GM21447 (cell line): Measurements from ENCODE around the gene NEURL1B.
A peak's percentile ranks its signal among the peaks of the same experiment; 100 is the strongest.
"Not testable (repeated sequence)": the region's sequence is repeated elsewhere in the genome, so short reads cannot be mapped to it uniquely, and the experiment has no call there.

Experiments
- ATAC-seq: cut with Tn5 transposase; IDR thresholded peaks from one replicate; pipeline ENCODE4 v1.9.1; 2021; ENCODE audit not compliant: unreplicated experiment

Gene NEURL1B, protein sequence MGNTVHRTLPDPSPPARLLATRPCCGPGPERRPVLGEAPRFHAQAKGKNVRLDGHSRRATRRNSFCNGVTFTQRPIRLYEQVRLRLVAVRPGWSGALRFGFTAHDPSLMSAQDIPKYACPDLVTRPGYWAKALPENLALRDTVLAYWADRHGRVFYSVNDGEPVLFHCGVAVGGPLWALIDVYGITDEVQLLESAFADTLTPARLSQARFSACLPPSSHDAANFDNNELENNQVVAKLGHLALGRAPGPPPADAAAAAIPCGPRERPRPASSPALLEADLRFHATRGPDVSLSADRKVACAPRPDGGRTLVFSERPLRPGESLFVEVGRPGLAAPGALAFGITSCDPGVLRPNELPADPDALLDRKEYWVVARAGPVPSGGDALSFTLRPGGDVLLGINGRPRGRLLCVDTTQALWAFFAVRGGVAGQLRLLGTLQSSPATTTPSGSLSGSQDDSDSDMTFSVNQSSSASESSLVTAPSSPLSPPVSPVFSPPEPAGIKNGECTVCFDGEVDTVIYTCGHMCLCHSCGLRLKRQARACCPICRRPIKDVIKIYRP

DNA sequence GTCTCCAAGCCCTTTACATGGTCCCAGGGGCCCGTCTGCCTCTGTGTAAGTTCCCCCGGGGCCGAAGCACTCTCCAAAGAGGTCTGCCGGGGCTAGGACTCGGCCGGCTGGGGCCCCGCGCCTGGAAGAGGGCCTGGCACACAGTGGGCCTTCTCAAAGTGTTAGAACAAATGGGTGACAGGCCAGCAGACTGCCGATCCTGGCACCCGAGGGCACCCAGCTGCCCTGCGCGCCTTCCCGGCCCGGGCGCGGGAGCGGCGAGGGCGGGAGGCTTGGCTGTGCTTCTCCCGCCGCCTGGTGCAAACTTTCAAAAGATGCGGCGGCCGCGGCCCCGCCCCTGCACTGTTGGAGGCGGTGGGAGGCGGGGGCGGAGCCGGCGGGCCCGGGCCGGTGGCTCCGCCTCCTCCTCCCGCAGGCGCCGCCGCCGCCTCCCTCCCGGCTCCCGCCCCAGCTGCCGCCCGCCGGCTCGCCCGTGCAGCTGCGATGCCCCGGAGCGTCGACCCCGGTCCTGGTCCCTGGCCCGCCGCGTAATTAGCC lies at the start of gene NEURL1B:
Gene NEURL1B (plus strand): TSS at position 442 of the 537 bp plus-strand sequence. CDS start 144 bp downstream, outside the sequence.
- peak; percentile 58 for ATAC-seq

DNA sequence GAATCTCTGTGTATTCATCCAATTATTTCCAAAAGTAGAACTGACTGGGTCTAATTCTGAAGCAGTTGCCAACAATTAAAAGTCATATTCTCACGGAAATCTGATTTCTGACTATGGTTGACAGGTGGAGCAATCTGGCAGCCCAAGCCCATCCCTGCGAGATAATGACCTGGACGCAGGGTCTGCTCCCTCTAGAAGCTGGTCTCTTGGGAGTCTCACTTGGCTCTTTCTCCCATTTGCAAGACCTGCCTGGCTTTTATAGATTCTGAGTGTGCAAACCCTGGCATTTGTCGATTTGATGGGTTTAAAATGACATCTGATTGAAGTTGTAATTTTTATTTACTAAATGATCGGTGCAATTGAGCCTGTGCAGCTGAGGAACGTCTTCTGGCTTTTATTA lies 49.4 kb upstream of the NEURL1B start:
- ATAC-seq, result no peak

DNA sequence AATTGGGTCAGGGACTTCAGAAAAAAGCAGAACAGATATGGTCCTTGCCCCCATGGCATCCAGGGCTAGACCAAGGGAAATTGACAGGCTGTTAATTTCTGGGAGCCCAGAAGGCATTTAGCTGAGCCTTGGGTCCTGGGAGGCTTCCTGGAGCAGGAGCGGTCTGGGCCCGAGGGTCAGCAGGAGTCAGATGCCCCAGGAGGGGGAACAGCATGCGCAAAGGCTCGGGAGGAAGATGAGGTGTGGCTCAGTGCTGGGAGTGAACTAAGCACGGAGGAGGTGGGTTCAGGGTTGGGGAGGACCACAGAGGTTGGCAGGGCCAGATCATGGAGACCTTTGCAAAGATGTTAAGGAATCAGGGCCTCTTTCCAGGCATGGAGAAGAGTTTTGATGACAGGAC lies 48.2 kb upstream of the NEURL1B start:
- ATAC-seq, result no peak

DNA sequence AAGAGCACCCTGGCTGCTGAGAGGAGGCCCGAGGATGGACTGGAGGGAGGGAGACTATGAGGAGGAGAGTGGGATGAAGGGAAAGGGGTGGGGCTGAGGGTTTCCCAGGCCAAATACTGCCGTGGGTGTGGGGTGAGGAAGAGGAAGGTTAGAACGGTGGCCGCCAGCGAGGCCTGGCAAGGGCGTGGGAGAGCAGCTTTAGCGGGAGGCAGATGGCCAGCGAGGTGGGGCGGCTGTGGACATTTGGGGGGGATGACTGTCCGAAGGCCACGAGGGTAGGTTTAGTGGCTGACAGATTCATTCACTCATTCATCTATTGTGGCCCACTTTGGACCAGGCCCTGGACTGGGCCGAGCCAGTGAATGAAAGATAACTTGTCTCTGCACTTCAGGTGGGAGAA lies 47.8 kb upstream of the NEURL1B start:
- no peak for ATAC-seq

DNA sequence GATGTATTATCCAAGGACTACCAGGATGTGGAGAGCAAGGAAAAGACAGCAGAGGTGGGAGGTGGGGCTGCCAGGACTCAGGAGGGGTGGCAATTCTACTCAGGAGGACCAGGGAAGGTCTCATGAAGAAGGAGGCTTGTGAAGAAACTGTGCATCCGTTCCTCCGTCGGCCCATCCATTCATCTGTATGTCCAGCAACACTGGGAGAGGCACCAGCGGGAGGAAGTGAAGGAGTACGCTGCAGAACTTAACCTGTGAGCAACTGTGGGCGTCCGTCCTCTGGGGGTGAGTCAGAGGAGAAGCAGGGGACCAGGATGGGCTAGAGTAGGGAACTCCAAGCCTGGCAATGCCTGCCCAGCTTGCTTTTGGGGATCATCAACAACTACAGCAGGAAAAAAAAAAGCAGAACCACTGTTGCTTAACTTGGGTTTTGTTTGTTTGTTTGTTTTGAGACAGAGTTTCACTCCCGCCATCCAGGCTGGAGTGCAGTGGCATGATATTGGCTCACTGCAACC lies 47.3 kb upstream of the NEURL1B start:
- no peak for ATAC-seq

DNA sequence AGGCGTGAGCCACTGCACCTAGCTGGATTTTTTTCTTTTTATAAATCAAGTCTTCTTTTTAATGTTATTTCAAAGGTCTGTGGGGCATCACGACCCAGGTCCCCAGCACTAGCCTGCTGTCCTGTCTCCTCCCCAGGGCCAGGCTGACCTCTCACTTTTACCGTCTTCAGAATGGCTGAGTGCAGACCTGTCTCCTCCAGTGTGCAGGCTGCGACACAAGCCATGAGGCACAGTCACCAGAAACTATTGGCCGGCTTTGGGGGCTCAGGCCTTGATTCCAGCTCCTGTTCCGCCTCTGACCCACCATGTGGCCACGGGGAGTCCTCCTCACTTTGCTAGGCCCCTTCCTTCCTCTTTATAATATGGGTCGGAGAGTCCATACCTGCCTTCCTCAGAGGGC lies 46.6 kb upstream of the NEURL1B start:
- no peak for ATAC-seq

DNA sequence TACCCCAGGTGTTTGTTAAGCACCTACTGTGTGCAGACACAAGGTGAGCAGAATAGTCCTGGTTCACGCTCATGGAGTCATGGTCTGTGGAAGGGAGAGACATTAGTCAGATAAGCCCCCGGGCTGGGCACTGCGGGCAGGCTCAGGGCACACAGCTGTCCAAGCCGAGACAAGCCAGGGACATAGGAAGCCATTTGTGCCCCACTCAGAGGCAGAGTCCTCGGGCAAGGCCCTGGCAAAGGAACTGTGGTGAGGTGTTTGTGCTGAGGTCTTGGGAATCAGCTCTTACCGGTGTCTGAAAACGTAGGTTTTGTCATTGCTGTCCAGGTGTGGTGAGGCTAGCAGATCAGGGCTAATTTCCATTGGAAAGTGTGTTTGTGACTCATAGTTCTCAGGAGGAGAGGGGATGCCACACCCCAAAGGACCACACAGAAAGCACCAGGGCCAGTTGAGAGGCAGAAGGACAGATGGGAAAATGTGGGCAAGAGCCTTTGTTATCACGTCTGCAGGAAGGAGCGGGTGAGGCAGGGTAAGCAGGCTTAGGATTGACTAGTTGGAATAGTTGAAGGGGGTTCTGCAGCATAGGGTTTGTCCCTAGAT lies 46.1 kb upstream of the NEURL1B start:
- ATAC-seq, result no peak

DNA sequence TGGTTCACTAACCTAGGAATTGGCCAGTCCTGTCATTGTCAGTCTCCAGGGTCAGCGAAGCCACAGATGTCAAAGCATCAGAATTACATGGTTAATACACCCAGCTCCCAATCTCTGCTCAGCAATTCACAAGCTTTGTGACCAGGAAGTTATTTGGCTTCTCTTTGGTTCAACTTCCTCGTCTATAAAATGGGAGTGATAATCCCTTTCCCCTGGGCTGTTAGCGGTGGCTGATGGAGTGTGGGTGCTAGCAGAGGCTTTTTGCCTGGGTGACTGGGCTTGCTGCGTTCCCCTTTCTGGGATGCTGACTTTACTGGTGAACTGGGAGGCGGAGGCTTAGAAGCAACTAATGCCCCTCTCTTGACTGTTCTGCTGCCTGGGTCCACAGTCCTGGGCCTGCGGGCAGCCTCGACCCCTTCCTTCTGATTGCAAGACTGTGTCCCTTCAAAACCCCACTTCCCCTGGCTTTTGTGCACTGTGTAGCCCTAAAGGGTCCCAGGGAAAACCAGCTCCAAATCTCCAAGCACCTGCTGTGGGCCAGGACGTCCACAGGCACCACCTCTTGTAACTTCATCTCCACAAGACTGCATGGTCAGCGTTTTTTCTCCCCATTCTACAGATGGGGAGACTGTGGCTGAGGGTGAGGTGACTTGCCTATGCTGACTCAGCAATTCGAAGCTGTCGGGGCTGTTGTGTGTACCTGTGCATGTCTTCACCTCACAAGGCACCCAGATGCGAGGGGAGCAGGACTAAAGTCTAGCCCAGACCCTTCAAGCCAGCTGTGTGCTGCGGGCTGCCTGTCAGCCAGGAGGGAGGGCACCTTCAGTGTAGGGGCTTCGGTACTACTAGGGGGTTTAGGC lies 45.2 kb upstream of the NEURL1B start:
- ATAC-seq, result no peak

DNA sequence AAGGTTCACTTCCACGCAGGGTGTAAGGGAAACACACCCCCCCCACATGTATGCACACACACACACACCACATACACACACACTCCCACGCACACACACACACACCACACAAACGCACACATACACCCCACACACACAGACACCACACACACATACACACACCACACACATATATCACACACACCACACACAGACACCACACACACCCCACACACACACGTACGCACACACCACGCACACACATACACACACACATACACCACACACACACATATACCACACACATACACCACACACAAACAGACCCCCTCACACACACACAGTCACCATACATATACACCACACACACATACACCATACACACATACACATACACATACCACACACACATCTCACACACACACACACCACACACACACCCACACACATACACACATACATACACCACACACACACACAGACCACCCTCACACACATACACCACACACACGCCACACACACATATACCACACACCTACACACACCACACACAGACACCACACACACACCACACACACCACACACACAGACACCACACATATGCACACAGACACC lies 44.3 kb upstream of the NEURL1B start:
- ATAC-seq, result no peak

DNA sequence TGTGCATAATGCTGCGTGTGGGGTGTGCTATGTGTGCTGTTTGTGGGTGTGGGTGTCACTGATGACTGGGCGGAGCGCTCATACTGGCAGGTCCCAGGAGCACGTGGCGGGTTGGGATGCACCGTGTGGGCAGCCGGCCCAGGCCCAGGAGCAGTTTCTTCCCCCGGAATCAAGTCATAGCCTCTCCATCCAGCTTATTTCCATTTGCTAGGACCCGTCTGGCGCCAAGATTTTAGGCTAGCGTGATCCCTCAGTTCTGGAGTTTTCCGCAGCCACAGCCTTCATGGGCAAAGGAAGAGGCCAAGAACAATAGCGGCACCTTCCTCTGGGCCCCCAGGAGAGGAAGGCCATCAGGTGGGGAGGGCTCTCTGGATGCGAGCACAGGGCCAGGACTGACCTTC lies 43.3 kb upstream of the NEURL1B start:
- no peak for ATAC-seq

DNA sequence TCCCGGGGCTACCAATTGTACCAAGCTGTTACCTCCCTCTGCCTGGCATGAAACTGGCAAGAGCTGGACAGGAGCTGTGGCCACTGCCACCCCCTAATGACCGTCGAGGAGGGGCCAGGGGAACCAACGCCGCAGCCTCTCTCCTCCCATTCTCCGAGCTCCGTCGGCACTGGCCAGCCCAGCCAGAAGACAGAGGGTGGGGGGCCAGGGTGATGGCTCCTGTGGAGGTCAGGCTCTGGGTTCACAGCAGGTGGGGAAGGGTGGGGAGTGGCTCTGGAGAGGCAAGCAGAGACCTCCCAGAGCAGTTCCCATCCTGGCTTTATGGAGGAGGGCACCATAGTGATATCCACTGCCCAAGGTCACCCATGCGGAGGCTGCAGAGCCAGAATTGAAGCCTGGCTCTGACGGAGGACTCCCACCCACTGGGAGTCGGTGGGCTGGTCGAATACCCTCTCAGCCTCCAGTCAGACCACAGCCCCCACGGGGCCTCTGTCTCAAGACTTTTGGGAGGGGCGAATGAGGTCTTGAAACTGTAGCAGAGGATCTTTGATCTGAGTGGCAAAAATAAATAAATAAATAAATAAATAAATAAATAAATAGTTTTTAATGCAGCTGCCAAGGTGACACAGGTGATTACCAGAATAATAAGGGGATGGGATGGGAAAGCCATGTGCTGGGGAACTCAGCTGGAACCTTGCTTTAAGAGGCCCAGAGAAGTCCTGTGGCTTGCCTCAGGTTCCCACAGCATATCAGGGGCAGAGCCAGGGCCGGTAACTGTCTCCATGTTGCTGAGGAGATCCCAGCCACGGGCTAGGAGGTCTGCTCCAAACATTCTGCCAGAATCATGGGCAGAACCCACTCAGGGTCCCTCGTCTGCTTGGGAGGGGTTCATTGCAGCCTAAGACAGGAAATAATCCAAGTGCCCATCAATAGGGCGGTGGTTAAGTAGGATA lies 42.5 kb upstream of the NEURL1B start:
- no peak for ATAC-seq

DNA sequence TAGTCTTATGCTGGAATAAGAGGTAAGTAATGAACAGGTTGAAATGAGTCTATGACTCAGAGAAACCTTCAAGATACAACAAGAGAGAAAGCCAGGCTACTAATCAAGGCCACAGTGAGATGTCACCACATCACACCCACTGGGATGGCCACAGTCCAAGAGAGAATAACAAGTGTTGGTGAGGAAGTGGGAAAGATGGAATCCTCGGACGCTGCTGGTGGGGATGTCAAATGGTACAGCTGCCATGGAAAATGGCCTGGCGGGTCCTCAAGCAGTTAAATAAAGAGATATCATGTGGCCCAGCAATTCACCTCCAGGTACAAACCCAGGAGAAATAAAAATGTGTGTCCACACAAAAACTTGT lies 41.9 kb upstream of the NEURL1B start:
- ATAC-seq, result no peak

DNA sequence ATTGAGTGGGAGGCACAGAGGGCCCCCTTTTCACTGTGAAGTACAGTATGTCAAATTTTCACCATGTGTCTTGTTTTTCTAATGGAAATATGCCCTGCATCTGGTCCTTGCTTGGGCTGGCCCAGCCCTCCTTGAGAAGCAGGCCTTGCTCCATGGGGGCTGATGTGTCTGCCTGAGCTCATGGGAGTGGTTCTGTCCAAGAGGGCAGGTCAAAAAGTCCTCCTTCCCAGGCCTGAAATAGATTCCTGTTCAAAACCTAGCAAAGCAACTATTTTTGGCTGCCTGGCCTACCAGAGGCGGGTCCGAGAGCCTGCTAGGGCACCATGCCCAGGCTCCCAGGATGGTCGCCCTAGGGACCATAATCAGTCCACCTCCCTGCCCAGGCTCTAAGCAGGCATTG lies 40.5 kb upstream of the NEURL1B start:
- no peak for ATAC-seq

DNA sequence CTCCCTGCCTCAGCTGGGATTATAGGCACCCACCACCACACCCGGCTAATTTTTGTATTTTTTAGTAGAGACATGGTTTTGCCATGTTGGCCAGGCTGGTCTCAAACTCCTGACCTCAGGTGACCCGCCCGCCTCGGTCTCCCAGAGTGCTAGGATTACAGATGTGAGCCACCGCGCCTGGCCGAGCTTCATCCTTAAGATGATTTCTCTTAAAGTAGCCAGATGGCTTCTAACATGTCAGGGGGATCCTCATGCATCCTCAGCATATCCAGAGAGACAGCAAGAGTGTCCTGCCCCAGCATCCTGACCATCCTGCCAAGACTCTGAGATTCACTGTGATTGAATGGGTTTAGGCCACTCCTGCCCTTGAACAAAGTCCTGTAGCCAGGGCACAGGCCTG lies 39.5 kb upstream of the NEURL1B start:
- ATAC-seq, result not testable (repeated sequence)

DNA sequence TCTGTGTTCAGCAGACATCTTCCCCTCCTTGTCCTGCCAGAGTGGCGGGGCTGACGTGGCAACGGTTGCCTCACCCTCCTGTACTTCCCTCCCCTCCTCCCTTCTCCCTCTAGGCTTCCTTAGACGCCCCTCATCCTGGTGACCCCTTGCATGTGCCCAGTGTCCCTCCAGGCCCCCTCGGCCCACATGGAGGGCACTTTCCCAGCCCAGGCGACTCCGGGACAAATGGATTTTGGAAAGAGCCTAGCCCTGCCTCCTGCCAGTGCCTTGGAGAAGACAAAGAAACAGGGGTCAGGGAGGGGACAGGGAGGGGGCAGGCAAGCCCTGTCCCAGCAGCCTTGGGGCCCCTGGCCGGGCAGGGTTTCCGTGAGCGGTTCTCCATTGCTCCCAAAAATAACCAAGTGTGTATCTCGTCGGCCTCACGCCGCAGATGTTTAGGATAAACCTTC lies 38.3 kb upstream of the NEURL1B start:
- ATAC-seq, result no peak

DNA sequence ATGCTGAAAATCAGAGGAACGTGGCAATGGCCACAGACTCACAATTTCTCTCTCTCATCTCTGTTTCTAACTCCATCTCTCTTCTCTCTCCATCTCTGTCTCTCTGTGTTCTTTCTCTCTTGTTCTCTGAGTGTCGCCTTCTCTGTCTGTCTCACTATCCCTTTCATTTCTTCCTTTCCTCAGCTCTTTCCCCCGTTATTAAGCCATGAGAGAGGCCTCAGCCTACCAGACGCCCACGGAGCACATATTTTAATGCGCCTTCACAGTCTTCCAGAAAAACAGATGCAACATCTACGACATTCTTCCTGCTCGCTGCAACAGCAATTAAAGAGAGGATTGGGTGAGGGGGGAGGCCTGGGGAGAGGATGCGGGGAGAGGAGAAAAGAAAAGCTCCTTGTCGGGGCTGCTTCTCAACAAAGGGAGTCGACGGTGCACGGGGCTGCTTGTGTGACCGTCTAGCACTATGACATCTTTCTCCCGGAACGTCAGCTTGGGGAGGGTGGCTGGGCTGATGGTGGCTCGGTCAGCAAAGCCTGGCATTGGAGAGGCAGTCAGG lies 37.7 kb upstream of the NEURL1B start:
- no peak for ATAC-seq

DNA sequence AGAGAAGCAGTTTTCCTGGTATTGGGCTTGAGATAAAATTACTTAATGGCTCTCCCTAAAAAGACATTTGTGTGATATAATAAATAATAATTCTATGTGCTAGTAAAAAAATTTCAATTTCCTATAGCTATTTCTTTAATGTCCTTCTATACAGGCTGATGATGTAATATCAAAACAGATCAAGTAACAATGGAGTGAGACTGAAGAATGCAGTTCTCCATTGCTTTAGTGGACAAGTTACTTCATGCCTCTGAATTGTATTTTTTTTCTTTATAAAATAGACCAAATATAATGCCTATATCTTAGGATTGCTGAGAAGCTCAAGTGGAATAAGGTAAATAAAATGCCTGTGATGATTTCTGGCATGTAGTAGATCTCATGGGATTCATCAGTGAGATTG lies 35.6 kb upstream of the NEURL1B start:
- ATAC-seq, result no peak

DNA sequence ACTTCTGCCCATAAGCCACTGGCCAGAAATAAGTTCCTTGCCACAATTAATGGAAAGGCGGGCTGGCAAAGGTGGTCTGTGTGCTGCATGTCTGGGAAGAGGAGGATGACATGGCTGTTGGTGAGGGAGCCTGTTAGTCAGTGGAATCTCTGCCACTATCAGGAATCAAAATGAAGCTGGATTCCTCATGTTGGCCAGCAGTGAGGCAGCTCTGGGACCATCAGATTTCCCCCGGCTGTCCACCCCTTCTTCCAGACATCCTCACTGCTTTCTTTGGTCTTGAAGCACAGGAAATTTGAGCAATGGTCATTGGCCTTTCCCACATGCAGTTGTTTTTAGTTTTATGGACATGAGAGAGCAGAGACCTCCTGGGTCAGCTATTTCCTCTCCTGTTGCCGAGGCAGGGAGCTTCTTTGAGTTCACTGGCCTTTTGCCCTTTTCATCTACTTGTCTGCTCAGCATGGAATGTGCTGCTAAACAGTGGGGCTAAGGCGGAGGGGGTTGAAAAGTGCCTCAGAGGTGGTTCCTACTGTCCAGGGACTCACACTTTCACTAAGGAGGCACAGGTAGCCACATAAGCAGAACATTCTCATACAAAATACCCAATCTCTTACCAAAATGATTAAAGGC lies 34.8 kb upstream of the NEURL1B start:
- no peak for ATAC-seq
